GM23338 (cell line): ENCODE measurements around the gene LRIT2. TPM values are rescaled to one million over a fixed set of nuclear protein-coding genes. Genes with fewer than 3 reads are reported as not detected.

Experiments used
- ATAC-seq: fragments of 200-7000 bp; cut with Tn5 transposase; 3 replicates; pipeline ENCODE4 v1.9.1; 2020
- DNase-seq: peaks from one replicate; pipeline ENCODE4 v3.0.0-alpha.2; 2015; ENCODE audit warnings: low spot score
- H2AFZ ChIP-seq: fragments of 200-600 bp; sonication (generic); 2 replicates; pipeline ENCODE4 v1.8.0; 2016; ENCODE audit warnings: antibody characterized with exemption, mild to moderate bottlenecking, moderate library complexity
- H3F3A ChIP-seq: fragments of 200-600 bp; sonication (generic); replicated peaks from 2 replicates; pipeline ENCODE4 v1.8.0; 2017; ENCODE audit warnings: antibody characterized with exemption, mixed run types, low read depth
- H3K27ac ChIP-seq: fragments of 200-600 bp; sonication (generic); 2 replicates; pipeline ENCODE4 v1.6.1; 2016; ENCODE audit warnings: low read depth
- H3K27me3 ChIP-seq: fragments of 200-600 bp; sonication (generic); 2 replicates; pipeline ENCODE4 v1.8.0; 2016; ENCODE audit warnings: mild to moderate bottlenecking, mixed run types, moderate library complexity; ENCODE audit not compliant: insufficient read depth
- H3K36me3 ChIP-seq: fragments of 200-600 bp; sonication (generic); 2 replicates; pipeline ENCODE4 v1.8.0; 2016; ENCODE audit warnings: mild to moderate bottlenecking; ENCODE audit not compliant: insufficient read depth
- H3K4me1 ChIP-seq: fragments of 200-600 bp; sonication (generic); 2 replicates; pipeline ENCODE4 v1.8.0; 2016; ENCODE audit warnings: mild to moderate bottlenecking, moderate library complexity; ENCODE audit not compliant: insufficient read depth
- H3K4me2 ChIP-seq: fragments of 200-600 bp; sonication (generic); 2 replicates; pipeline ENCODE4 v1.7.1; 2017; ENCODE audit warnings: mixed run types
- H3K4me3 ChIP-seq: fragments of 200-600 bp; sonication (generic); 2 replicates; pipeline ENCODE4 v1.6.1; 2016; ENCODE audit warnings: mixed run types
- H3K79me2 ChIP-seq: fragments of 200-600 bp; sonication (generic); replicated peaks from 2 replicates; pipeline ENCODE4 v1.8.0; 2017; ENCODE audit warnings: mild to moderate bottlenecking; ENCODE audit not compliant: insufficient read depth
- H3K9me2 ChIP-seq: fragments of 200-600 bp; sonication (generic); 2 replicates; pipeline ENCODE4 v1.8.0; 2017; ENCODE audit not compliant: insufficient read depth
- H4K20me1 ChIP-seq: fragments of 200-600 bp; sonication (generic); replicated peaks from 2 replicates; pipeline ENCODE4 v1.8.0; 2017; ENCODE audit warnings: mild to moderate bottlenecking; ENCODE audit not compliant: insufficient read depth
- H3K27ac Mint-ChIP-seq: 2 replicates; pipeline ENCODE4 v1.8.0; 2020; ENCODE audit warnings: inconsistent platforms, mild to moderate bottlenecking, moderate library complexity, mixed read lengths
- H3K27me3 Mint-ChIP-seq: 3 replicates; pipeline ENCODE4 v1.8.0; 2022; ENCODE audit warnings: low read depth, mild to moderate bottlenecking, moderate library complexity, mixed read lengths, inconsistent platforms; ENCODE audit not compliant: insufficient read depth, poor library complexity
- H3K36me3 Mint-ChIP-seq: 3 replicates; pipeline ENCODE4 v1.8.0; 2021; ENCODE audit warnings: low read depth, mild to moderate bottlenecking, inconsistent platforms, moderate library complexity, mixed read lengths
- H3K4me1 Mint-ChIP-seq: 3 replicates; pipeline ENCODE4 v1.8.0; 2020; ENCODE audit warnings: mild to moderate bottlenecking, inconsistent platforms, mixed read lengths
- H3K4me3 Mint-ChIP-seq: 3 replicates; pipeline ENCODE4 v1.8.0; 2021; ENCODE audit warnings: moderate library complexity, mild to moderate bottlenecking, inconsistent platforms, mixed read lengths
- H3K9me3 Mint-ChIP-seq: 3 replicates; pipeline ENCODE4 v1.8.0; 2020; ENCODE audit warnings: moderate library complexity, mild to moderate bottlenecking, inconsistent platforms, mixed read lengths
- CTCF ChIP-seq, 2 experiments: fragments of 200-600 bp in 1 of 2; sonication (generic) in 1 of 2; conservative IDR thresholded peaks; 2 replicates each; pipeline versions ENCODE4 v1.5.1 to v1.6.1; 2016 to 2017; ENCODE audit warnings: antibody characterized with exemption in 2 of 2, low read depth in 2 of 2, mild to moderate bottlenecking in 2 of 2, moderate library complexity in 1 of 2
- ETS1 ChIP-seq: IDR thresholded peaks from 2 replicates; pipeline ENCODE4 v1.6.1; 2016; ENCODE audit warnings: antibody characterized with exemption
- EZH2 ChIP-seq: fragments of 200-600 bp; sonication (generic); IDR thresholded peaks from one replicate; pipeline ENCODE4 v1.8.0; 2017; ENCODE audit warnings: antibody characterized with exemption, mild to moderate bottlenecking, low read depth; ENCODE audit not compliant: unreplicated experiment
- JUNB ChIP-seq: IDR thresholded peaks from one replicate; pipeline ENCODE4 v1.6.1; 2016; ENCODE audit warnings: antibody characterized with exemption; ENCODE audit not compliant: unreplicated experiment
- POLR2AphosphoS5 ChIP-seq: IDR thresholded peaks from 2 replicates; pipeline ENCODE4 v1.6.1; 2016; ENCODE audit warnings: antibody characterized with exemption, low read depth
- STAT1 ChIP-seq: IDR thresholded peaks from one replicate; pipeline ENCODE4 v1.6.1; 2016; ENCODE audit warnings: antibody characterized with exemption; ENCODE audit not compliant: unreplicated experiment
- ZNF114 ChIP-seq: fragments of 250-450 bp; sonication (Bioruptor Pico); IDR thresholded peaks from 2 replicates; pipeline ENCODE4 v1.5.0; 2020; ENCODE audit warnings: mild to moderate bottlenecking, moderate library complexity
- ZNF331 ChIP-seq: fragments of 250-450 bp; sonication (Bioruptor Pico); IDR thresholded peaks from 2 replicates; pipeline ENCODE4 v1.5.0; 2020; ENCODE audit warnings: low read depth, mild to moderate bottlenecking, moderate library complexity
- ZNF462 ChIP-seq: fragments of 250-450 bp; sonication (Bioruptor Pico); IDR thresholded peaks from 2 replicates; pipeline ENCODE4 v1.5.0; 2020; ENCODE audit warnings: mild to moderate bottlenecking, moderate library complexity
- polyA plus RNA-seq: library from polyadenylated mRNA; unstranded; fragments of >200 nt; fragmentation: Nextera tagmentation; extraction: Ambion mirVana; gene quantifications from 2 replicates; pipeline ENCODE4 v1.2.1, GENCODE V29; 2016
- total RNA-seq: library from RNA; depleted of rRNA; stranded (reverse); fragments of >200 nt; shearing (Covaris generic); gene quantifications from 2 replicates; pipeline ENCODE4 v1.2.3, GENCODE V29; 2014

LRIT2 gene
- total and polyA plus RNA-seq, 2 experiments from 2014 or later: not detected

GRCh38 chr10:84269773-84270172 is 44.4 kb upstream of the LRIT2 start:
- Mint-ChIP-seq H3K27me3 (peaks cover 3% of the 10 kb centered on the region), H3K36me3 (no peaks in the 10 kb centered on the region), H3K4me1 (peaks cover 9% of the 10 kb centered on the region), H3K9me3 (no peaks in the 10 kb centered on the region; the same call in 2 of the 3 replicates), H3K27ac (no peak overlapping the region), H3K4me3 (no peak overlapping the region)
- Histone ChIP-seq H3K4me1 (peaks cover 3% of the 10 kb centered on the region; the same call in 1 of the 2 replicates), H3K9me2 (no peaks in the 10 kb centered on the region), H3K27me3 (no peaks in the 10 kb centered on the region), H3K36me3 (no peaks in the 10 kb centered on the region), H4K20me1 (no peaks in the 10 kb centered on the region), H3K4me2 (no peak overlapping the region), H3K27ac (no peak overlapping the region), H2AFZ (no peak overlapping the region), H3F3A (no peaks in the 10 kb centered on the region), H3K4me3 (no peak overlapping the region), H3K79me2 (no peaks in the 10 kb centered on the region)
- TF ChIP-seq ETS1 (no peak), POLR2AphosphoS5 (no peak), STAT1 (no peak), ZNF114 (no peak), EZH2 (no peak), CTCF (conservative IDR thresholded peaks at IDR 0.05; ENCODE audit: low read depth in 2 of 2) (no peak)
- ATAC-seq (no peak), DNase-seq (no peak)

GRCh38 chr10:84269162-84269561 is 43.8 kb upstream of the LRIT2 start:
- no peak overlapping the region for H2AFZ ChIP-seq
- ATAC-seq: no peak
- H3K9me2 ChIP-seq: no peaks in the 10 kb centered on the region
- H3K36me3 Mint-ChIP-seq: no peaks in the 10 kb centered on the region
- no peaks in the 10 kb centered on the region for H4K20me1 ChIP-seq
- H3K79me2 ChIP-seq: no peaks in the 10 kb centered on the region
- H3K4me3 ChIP-seq: no peak overlapping the region
- H3K9me3 Mint-ChIP-seq: no peaks in the 10 kb centered on the region; the same call in 2 of the 3 replicates
- H3K27ac ChIP-seq: no peak overlapping the region
- no peaks in the 10 kb centered on the region for H3F3A ChIP-seq
- H3K4me1 Mint-ChIP-seq: peaks cover 9% of the 10 kb centered on the region
- H3K27ac Mint-ChIP-seq: no peak overlapping the region
- no peaks in the 10 kb centered on the region for H3K36me3 ChIP-seq
- no peak overlapping the region for H3K4me3 Mint-ChIP-seq
- H3K27me3 Mint-ChIP-seq: peaks cover 3% of the 10 kb centered on the region
- no peaks in the 10 kb centered on the region for H3K27me3 ChIP-seq
- H3K4me2 ChIP-seq: no peak overlapping the region
- peaks cover 3% of the 10 kb centered on the region; the same call in 1 of the 2 replicates for H3K4me1 ChIP-seq
- TF ChIP-seq CTCF (conservative IDR thresholded peaks at IDR 0.05; ENCODE audit: low read depth in 2 of 2): no peak
- TF ChIP-seq JUNB: no peak
- TF ChIP-seq POLR2AphosphoS5: no peak
- no peak for TF ChIP-seq ZNF331 (CRISPR knock-in tag)
- TF ChIP-seq ETS1: no peak
- no peak for TF ChIP-seq ZNF462 (CRISPR knock-in tag)
- TF ChIP-seq EZH2: no peak
- DNase-seq: no peak
